GM19455 (cell line): ENCODE data around the gene ATF2.
"Not testable (repeated sequence)": the region's sequence is repeated elsewhere in the genome, so short reads cannot be mapped to it uniquely, and the experiment has no call there.

Source experiments
- ATAC-seq: cut with Tn5 transposase; IDR thresholded peaks from one replicate; pipeline ENCODE4 v1.9.1; 2021; ENCODE audit not compliant: unreplicated experiment

Gene ATF2

GRCh38 chr2:175103191-175103590 is 64.8 kb downstream of the ATF2 start:
- ATAC-seq, result no peak

- ATAC-seq, result no peak
These were observed 66.5 kb downstream of the ATF2 start for GRCh38 chr2:175101514-175101913.

DNA sequence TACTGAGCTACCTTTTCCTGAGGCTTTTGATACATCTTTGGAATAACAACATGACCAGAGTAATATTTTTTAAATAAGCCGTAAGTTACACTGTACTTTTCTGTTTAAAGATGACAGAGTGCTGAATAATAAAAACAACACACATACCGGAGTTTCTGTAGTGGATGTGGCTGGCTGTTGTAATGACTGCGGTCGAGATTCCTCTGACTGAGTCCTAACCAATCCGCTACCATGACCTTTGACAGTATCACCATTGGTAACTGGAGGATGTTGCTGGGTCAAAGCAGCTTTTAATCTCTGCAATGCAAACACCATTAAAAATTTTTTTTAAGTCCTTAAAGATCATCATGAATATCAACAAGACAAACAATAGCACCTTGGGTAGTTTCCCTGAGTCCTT is 70.7 kb downstream of the ATF2 start:
- no peak for ATAC-seq

- ATAC-seq, result not testable (repeated sequence)
These were observed 83.9 kb downstream of the ATF2 start for GRCh38 chr2:175084117-175084516.

- no peak for ATAC-seq
These were observed 87.5 kb downstream of the ATF2 start for GRCh38 chr2:175080479-175080878.

DNA sequence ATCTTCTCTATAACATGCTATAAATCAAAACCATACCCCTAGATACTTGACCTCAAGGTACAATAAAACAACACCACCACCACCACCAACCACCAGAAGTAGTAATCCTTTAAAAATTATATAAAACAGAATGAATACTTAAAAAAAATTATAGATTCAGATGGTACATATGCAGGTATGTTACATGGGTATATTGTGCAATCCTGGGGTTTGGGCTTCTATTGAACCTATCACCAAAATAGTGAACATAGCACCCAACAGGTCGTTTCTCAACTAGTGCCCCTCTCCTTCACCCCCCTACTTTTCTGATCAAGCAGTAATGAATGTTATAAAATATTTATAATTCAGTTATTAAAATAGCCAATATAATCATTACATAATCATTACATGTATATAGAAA is 91.7 kb downstream of the ATF2 start:
- no peak for ATAC-seq

DNA sequence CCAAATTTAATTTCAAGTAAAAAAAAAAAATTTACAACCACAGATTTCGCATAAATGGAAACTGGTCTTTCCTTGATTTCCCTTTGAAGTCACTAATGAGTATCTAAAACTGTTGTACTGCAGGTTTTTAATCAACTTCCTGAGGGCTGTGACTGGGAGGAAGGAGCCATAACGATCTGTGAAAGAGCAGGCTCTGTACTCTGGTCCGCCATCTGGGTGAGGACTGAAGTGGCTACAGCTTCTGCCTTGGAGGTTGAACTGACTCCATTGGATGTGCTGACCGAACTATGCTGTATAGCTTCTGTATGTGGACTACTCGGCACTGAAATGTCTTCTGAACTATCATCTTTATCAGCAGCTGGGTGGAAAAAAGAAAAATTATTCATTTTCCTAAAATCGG is 93.5 kb downstream of the ATF2 start:
- no peak for ATAC-seq

GRCh38 chr2:175068534-175068933 is 99.5 kb downstream of the ATF2 start:
- ATAC-seq, result no peak

- ATAC-seq, result no peak
These were observed 101.6 kb downstream of the ATF2 start for GRCh38 chr2:175066411-175066810.

- no peak for ATAC-seq
These were observed 103.2 kb downstream of the ATF2 start for GRCh38 chr2:175064797-175065196.

DNA sequence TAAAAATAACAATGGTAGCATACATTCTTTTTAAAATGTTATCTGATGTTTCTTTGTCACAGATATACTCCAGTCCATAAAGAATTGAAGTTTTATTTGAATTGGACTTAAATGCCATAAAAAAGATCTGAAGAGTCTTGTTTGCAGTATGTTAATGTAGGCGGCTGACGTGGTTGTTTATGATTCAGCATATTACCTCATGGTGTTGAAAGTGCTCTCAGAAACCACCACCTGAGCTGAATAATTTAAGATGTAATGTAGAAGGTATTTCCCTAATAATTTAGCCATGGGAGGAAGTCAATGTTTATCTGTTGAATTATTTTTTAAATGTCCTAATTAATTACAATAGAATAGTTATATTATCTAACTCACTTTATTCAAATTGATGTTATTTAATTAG is 104.3 kb downstream of the ATF2 start:
- no peak for ATAC-seq

GRCh38 chr2:175062787-175063585 is 105.0 kb downstream of the ATF2 start:
- no peak for ATAC-seq

GRCh38 chr2:175057078-175057685 is 110.8 kb downstream of the ATF2 start:
- no peak for ATAC-seq

GRCh38 chr2:175055993-175056392 is 112.0 kb downstream of the ATF2 start:
- ATAC-seq, result no peak

DNA sequence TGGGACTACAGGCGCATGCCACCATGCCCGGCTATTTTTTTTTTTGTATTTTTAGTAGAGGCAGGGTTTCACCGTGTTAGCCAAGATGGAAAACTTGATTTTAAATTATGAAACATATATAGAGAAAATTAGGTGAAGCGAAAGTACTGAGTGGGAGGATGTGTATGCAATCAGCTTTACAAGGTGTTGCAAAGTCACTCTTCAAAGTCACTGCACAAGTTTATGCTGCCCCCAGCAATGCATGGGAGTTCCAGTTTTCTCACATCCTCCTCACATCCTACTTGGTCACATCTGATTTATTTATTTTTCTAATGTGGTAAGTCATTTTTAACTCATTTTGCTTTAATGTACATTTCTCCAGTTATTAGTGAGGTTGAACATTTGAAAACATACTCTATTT is 113.7 kb downstream of the ATF2 start:
- no peak for ATAC-seq

- no peak for ATAC-seq
These were observed 118.3 kb downstream of the ATF2 start for GRCh38 chr2:175049661-175050060.

DNA sequence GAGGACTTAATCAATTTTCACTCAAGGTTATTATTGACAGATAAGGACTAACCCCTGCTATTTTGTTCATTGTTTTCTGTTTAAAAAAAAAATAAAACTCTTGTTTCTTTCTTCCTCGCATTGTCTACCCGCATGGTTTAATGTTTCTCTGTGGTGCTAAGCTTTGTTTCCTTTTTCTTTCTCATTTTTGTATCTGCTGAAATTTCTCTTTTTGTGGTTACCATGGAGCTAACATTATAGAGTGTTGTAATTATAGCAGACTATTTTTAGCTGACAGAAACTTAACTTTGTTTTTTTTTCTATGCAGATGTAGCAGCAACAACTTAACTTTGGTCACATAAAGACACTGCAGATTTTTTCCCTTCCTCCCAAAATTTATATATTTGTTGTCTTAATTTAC is 119.7 kb downstream of the ATF2 start:
- no peak for ATAC-seq

GRCh38 chr2:175039490-175039889 is 128.5 kb downstream of the ATF2 start:
- no peak for ATAC-seq

- ATAC-seq, result no peak
These were observed 129.0 kb downstream of the ATF2 start for GRCh38 chr2:175039031-175039430.

- ATAC-seq, result no peak
These were observed 130.1 kb downstream of the ATF2 start for GRCh38 chr2:175037941-175038340.

GRCh38 chr2:175036582-175037018 is 131.4 kb downstream of the ATF2 start:
- no peak for ATAC-seq

DNA sequence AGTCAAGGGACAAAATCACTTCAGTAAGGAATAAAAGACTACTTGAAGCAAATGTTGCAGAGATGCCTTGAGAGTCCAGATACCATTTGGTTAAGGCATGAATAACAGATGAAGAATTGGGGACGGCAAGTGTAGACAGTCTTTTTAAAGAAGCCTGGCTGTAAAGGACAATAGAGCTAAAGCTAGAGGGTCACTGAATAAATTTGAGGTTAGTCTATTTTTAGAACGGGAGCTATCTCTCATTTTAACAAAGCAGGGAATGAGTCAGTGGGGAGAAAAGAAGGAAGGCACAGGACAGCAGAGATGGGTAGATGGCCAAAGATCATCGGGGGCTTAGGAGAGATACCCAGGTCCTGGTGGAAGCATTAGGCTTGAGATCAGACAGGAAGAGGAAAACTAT is 132.2 kb downstream of the ATF2 start:
- ATAC-seq, result no peak

GRCh38 chr2:175034716-175035115 is 133.3 kb downstream of the ATF2 start:
- no peak for ATAC-seq
